IPS DF 6.9 (cell line): ENCODE data around the gene SIPA1.
A peak's percentile ranks its signal among the peaks of the same experiment; 100 is the strongest.

Experiments
- DNase-seq: peaks from one replicate; pipeline ENCODE4 v3.0.0-alpha.2; 2013; ENCODE audit warnings: low read depth, low spot score
- H3K27ac ChIP-seq: one replicate; pipeline ENCODE4 v1.5.1; 2013; ENCODE audit warnings: low read length, control low read depth
- H3K27me3 ChIP-seq: 2 replicates; pipeline ENCODE4 v1.6.1; 2013; ENCODE audit warnings: mild to moderate bottlenecking, low read length; ENCODE audit not compliant: control insufficient read depth, insufficient read depth
- H3K36me3 ChIP-seq: 2 replicates; pipeline ENCODE4 v1.6.1; 2013; ENCODE audit warnings: low read length; ENCODE audit not compliant: control insufficient read depth, insufficient read depth
- H3K4me1 ChIP-seq: 2 replicates; pipeline ENCODE4 v1.6.1; 2013; ENCODE audit warnings: low read length; ENCODE audit not compliant: control insufficient read depth, insufficient read depth
- H3K4me3 ChIP-seq: 2 replicates; pipeline ENCODE4 v1.5.1; 2013; ENCODE audit warnings: mild to moderate bottlenecking, low read length
- H3K9me3 ChIP-seq: 2 replicates; pipeline ENCODE4 v1.6.1; 2013; ENCODE audit warnings: low read length, inconsistent platforms; ENCODE audit not compliant: control insufficient read depth, insufficient read depth
- WGBS: extraction: QIAGEN DNeasy Blood & Tissue Kit; methylation state at CpG from one replicate; pipeline ENCODE4 v1.1.7; 2013; ENCODE audit warnings: mixed read lengths, missing lambda C conversion rate; ENCODE audit not compliant: insufficient read length, insufficient coverage; 5-methylcytosine and 5-hydroxymethylcytosine counted together

The SIPA1 gene

GRCh38 chr11:65637794-65638419 is at the start of gene SIPA1:
TSS of gene SIPA1 (plus strand) at chr11:65638101. CDS start at chr11:65640922, 2,821 bp downstream.
- no CpG with 5 or more reads among the region's 46 CpGs for WGBS
- Histone ChIP-seq H3K4me3 (peak within 1 kb of the TSS; percentile 63; the same call in 1 of the 2 replicates), H3K4me1 (peaks cover 3% of the 10 kb centered on the region), H3K27me3 (no peaks in the 10 kb centered on the region), H3K9me3 (no peaks in the 10 kb centered on the region), H3K36me3 (peaks cover 28% of the 10 kb centered on the region), H3K27ac (no peak within 1 kb of the TSS)
- DNase-seq = no peak

- no peak overlapping the region for H3K4me3 ChIP-seq
- no peak overlapping the region for H3K27ac ChIP-seq
- H3K36me3 ChIP-seq = no peaks in the 10 kb centered on the region; the same call in 1 of the 2 replicates
- DNase-seq = no peak
- no peaks in the 10 kb centered on the region for H3K9me3 ChIP-seq
- peaks cover 17% of the 10 kb centered on the region for H3K27me3 ChIP-seq
- peaks cover 7% of the 10 kb centered on the region for H3K4me1 ChIP-seq
- WGBS = no CpG with 5 or more reads among the region's 13 CpGs
Measured at GRCh38 chr11:65588199-65589054, 49.5 kb upstream of the SIPA1 start.

GRCh38 chr11:65589444-65590239 is 48.3 kb upstream of the SIPA1 start:
- Histone ChIP-seq H3K4me1 (peaks cover 7% of the 10 kb centered on the region), H3K27me3 (peaks cover 10% of the 10 kb centered on the region), H3K9me3 (no peaks in the 10 kb centered on the region), H3K36me3 (no peaks in the 10 kb centered on the region; the same call in 1 of the 2 replicates), H3K4me3 (no peak overlapping the region), H3K27ac (no peak overlapping the region)
- no peak for DNase-seq
- no CpG with 5 or more reads among the region's 9 CpGs for WGBS

GRCh38 chr11:65590240-65590738 is 47.6 kb upstream of the SIPA1 start:
- DNase-seq = no peak
- H3K36me3 ChIP-seq = no peaks in the 10 kb centered on the region; the same call in 1 of the 2 replicates
- no peak overlapping the region for H3K27ac ChIP-seq
- no peaks in the 10 kb centered on the region for H3K9me3 ChIP-seq
- H3K4me3 ChIP-seq = no peak overlapping the region
- no CpG with 5 or more reads among the region's 8 CpGs for WGBS
- peaks cover 7% of the 10 kb centered on the region for H3K4me1 ChIP-seq
- H3K27me3 ChIP-seq = peaks cover 10% of the 10 kb centered on the region

- H3K9me3 ChIP-seq = no peaks in the 10 kb centered on the region
- H3K27me3 ChIP-seq = peaks cover 6% of the 10 kb centered on the region; the same call in 1 of the 2 replicates
- H3K4me3 ChIP-seq = peak overlapping the region; percentile 41
- H3K36me3 ChIP-seq = no peaks in the 10 kb centered on the region
- no CpG with 5 or more reads among the region's 106 CpGs for WGBS
- peaks cover 7% of the 10 kb centered on the region for H3K4me1 ChIP-seq
- DNase-seq = no peak
- H3K27ac ChIP-seq = no peak overlapping the region
Measured at GRCh38 chr11:65591939-65592857, 45.7 kb upstream of the SIPA1 start.

- peaks cover 6% of the 10 kb centered on the region; the same call in 1 of the 2 replicates for H3K27me3 ChIP-seq
- H3K4me1 ChIP-seq = peaks cover 7% of the 10 kb centered on the region
- no CpG with 5 or more reads among the region's 22 CpGs for WGBS
- H3K36me3 ChIP-seq = 0 out of 2 replicates have a peak, but pooled peaks cover 2% of the 10 kb centered on the region
- peak overlapping the region; percentile 41; the same call in 1 of the 2 replicates for H3K4me3 ChIP-seq
- H3K9me3 ChIP-seq = no peaks in the 10 kb centered on the region
- no peak for DNase-seq
- H3K27ac ChIP-seq = no peak overlapping the region
Measured at GRCh38 chr11:65592858-65593517, 44.9 kb upstream of the SIPA1 start.

- Histone ChIP-seq H3K27me3 (peaks cover 6% of the 10 kb centered on the region; the same call in 1 of the 2 replicates), H3K4me1 (peaks cover 7% of the 10 kb centered on the region), H3K4me3 (no peak overlapping the region), H3K9me3 (no peaks in the 10 kb centered on the region), H3K27ac (no peak overlapping the region), H3K36me3 (peaks cover 6% of the 10 kb centered on the region; the same call in 1 of the 2 replicates)
- no peak for DNase-seq
- WGBS = no CpG with 5 or more reads among the region's 26 CpGs
Measured at GRCh38 chr11:65593518-65594414, 44.1 kb upstream of the SIPA1 start.

- peaks cover 6% of the 10 kb centered on the region for H3K36me3 ChIP-seq
- WGBS = no CpG with 5 or more reads among the region's 3 CpGs
Measured at GRCh38 chr11:65595131-65595530, 42.8 kb upstream of the SIPA1 start.

More at GRCh38 chr11:65595131-65595530, 42.8 kb upstream of the SIPA1 start:
- Histone ChIP-seq H3K9me3 (no peaks in the 10 kb centered on the region), H3K4me1 (peaks cover 7% of the 10 kb centered on the region), H3K4me3 (no peak overlapping the region), H3K27me3 (peaks cover 6% of the 10 kb centered on the region; the same call in 1 of the 2 replicates), H3K27ac (no peak overlapping the region)
- DNase-seq = no peak
